Upper lobe of right lung (tissue), 1 donor: ENCODE results near the gene WRNIP1. TPM values are rescaled to one million over a fixed set of nuclear protein-coding genes. Genes with fewer than 3 reads are reported as not detected.

ENCODE experiments used
- ATAC-seq: fragments of 200-7000 bp; cut with Tn5 transposase; one replicate; pipeline ENCODE4 v1.9.1; 2020; ENCODE audit warnings: mild to moderate bottlenecking, moderate library complexity
- DNase-seq: peaks from one replicate; pipeline ENCODE4 v3.0.0-alpha.2; 2020
- H3K27ac ChIP-seq: fragments of 200-600 bp; one replicate; pipeline ENCODE4 v1.8.0; 2022
- H3K27me3 ChIP-seq: fragments of 200-600 bp; one replicate; pipeline ENCODE4 v1.8.0; 2022; ENCODE audit warnings: mild to moderate bottlenecking
- H3K36me3 ChIP-seq: fragments of 200-600 bp; one replicate; pipeline ENCODE4 v1.8.0; 2022
- H3K4me1 ChIP-seq: fragments of 200-600 bp; one replicate; pipeline ENCODE4 v1.8.0; 2022
- H3K4me3 ChIP-seq: fragments of 200-600 bp; one replicate; pipeline ENCODE4 v1.8.0; 2022; ENCODE audit warnings: mild to moderate bottlenecking
- H3K9me3 ChIP-seq: fragments of 200-600 bp; one replicate; pipeline ENCODE4 v1.8.0; 2022
- intact Hi-C: fragments of 100-400 bp; cut with DNase I; formaldehyde crosslinking; loops from one replicate; pipeline ENCODE4 v1.11.0; 2022
- total RNA-seq: library from RNA; stranded (reverse); fragmentation: NEBNext Ultra II Directional; extraction: Animal tissue kit (Norgen Biotek cat#: 25700); gene quantifications from one replicate; pipeline ENCODE4 v1.2.1, GENCODE V29; 2021
- TF ChIP-seq, protein P1 (sequence below): fragments of 200-600 bp; IDR thresholded peaks from one replicate; pipeline ENCODE4 v1.8.0; 2022; ENCODE audit warnings: antibody characterized with exemption
- donor health status: DM: no; HTN: yes; CAD: no; lungs with severe emphysema.

The WRNIP1 gene
- total RNA-seq, 1 donor from 2014 or later: 42.9 TPM

GRCh38 chr6:2806644-2807043, 41.5 kb downstream of the WRNIP1 start:
- Histone ChIP-seq H3K27me3 (no peaks in the 10 kb centered on the region), H3K4me3 (no peak overlapping the region), H3K9me3 (no peaks in the 10 kb centered on the region), H3K27ac (peak overlapping the region; percentile 49), H3K4me1 (peaks cover 27% of the 10 kb centered on the region), H3K36me3 (no peaks in the 10 kb centered on the region)
- DNase-seq (no peak), ATAC-seq (no peak)
- intact Hi-C loops: no loop called here
- TF ChIP-seq, protein P1, sequence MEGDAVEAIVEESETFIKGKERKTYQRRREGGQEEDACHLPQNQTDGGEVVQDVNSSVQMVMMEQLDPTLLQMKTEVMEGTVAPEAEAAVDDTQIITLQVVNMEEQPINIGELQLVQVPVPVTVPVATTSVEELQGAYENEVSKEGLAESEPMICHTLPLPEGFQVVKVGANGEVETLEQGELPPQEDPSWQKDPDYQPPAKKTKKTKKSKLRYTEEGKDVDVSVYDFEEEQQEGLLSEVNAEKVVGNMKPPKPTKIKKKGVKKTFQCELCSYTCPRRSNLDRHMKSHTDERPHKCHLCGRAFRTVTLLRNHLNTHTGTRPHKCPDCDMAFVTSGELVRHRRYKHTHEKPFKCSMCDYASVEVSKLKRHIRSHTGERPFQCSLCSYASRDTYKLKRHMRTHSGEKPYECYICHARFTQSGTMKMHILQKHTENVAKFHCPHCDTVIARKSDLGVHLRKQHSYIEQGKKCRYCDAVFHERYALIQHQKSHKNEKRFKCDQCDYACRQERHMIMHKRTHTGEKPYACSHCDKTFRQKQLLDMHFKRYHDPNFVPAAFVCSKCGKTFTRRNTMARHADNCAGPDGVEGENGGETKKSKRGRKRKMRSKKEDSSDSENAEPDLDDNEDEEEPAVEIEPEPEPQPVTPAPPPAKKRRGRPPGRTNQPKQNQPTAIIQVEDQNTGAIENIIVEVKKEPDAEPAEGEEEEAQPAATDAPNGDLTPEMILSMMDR: no peak

- intact Hi-C loops: no loop called here
- ATAC-seq: peak; percentile 28
Measured at GRCh38 chr6:2807342-2808090, 42.3 kb downstream of the WRNIP1 start.

DNA sequence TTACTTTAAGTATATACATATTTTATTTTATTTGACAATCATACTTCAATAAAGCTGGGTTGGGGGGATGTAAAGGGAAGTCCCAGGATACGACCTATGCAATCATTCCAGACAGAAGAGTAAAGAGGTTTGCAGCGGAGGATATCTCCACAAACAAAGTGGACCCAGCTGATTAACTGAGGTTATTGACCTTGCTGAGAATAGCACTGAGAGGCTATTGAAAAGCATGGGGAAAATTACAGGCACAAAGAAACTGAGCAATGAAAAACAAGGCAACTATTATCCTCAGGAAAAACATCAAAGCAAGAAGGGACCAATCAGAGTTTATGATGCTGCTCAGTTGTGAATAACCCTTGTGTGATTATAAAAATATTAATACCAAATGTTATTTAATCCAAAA, 43.8 kb downstream of the WRNIP1 start:
- Histone ChIP-seq H3K4me1 (peaks cover 27% of the 10 kb centered on the region), H3K9me3 (no peaks in the 10 kb centered on the region), H3K36me3 (no peaks in the 10 kb centered on the region), H3K27ac (no peak overlapping the region), H3K27me3 (no peaks in the 10 kb centered on the region), H3K4me3 (no peak overlapping the region)
- TF ChIP-seq, protein P1: no peak
- no peak for DNase-seq
- intact Hi-C loops: no loop called here
- no peak for ATAC-seq

More at GRCh38 chr6:2807342-2808090, 42.3 kb downstream of the WRNIP1 start:
- H3K27me3 ChIP-seq: no peaks in the 10 kb centered on the region
- H3K9me3 ChIP-seq: no peaks in the 10 kb centered on the region
- DNase-seq: no peak
- TF ChIP-seq, protein P1: no peak
- no peak overlapping the region for H3K4me3 ChIP-seq
- no peaks in the 10 kb centered on the region for H3K36me3 ChIP-seq
- peaks cover 27% of the 10 kb centered on the region for H3K4me1 ChIP-seq
- H3K27ac ChIP-seq: peak overlapping the region; percentile 49

GRCh38 chr6:2810092-2810671, 45.0 kb downstream of the WRNIP1 start:
- H3K4me1 ChIP-seq: peaks cover 27% of the 10 kb centered on the region
- ATAC-seq (peak; percentile 93), DNase-seq (no peak)
- TF ChIP-seq, protein P1: no peak
- H3K27me3 ChIP-seq: no peaks in the 10 kb centered on the region
- no peak overlapping the region for H3K4me3 ChIP-seq
- intact Hi-C loops: no loop called here
- H3K36me3 ChIP-seq: no peaks in the 10 kb centered on the region
- H3K27ac ChIP-seq: peak overlapping the region; percentile 80
- H3K9me3 ChIP-seq: no peaks in the 10 kb centered on the region

- intact Hi-C loops: no loop called here
- TF ChIP-seq, protein P1: no peak
- peaks cover 16% of the 10 kb centered on the region for H3K4me1 ChIP-seq
- no peaks in the 10 kb centered on the region for H3K36me3 ChIP-seq
- DNase-seq (no peak), ATAC-seq (no peak)
- no peaks in the 10 kb centered on the region for H3K27me3 ChIP-seq
- no peaks in the 10 kb centered on the region for H3K9me3 ChIP-seq
- no peak overlapping the region for H3K27ac ChIP-seq
- H3K4me3 ChIP-seq: no peak overlapping the region
Measured at GRCh38 chr6:2812695-2813094, 47.5 kb downstream of the WRNIP1 start.
